ENCODE results near the gene PDZRN4. TPM values are rescaled to one million over a fixed set of nuclear protein-coding genes. Genes with fewer than 3 reads are reported as not detected.
"Not testable (repeated sequence)": the region's sequence is repeated elsewhere in the genome, so short reads cannot be mapped to it uniquely, and the experiment has no call there.

Gene PDZRN4
- total and polyA plus RNA-seq, 11 donors, result 0.07 to 1.4 (median 0.12) TPM; not detected in 6

GRCh38 chr12:41277100-41277945 is 89.2 kb downstream of the PDZRN4 start:
- no peak for TF ChIP-seq POLR2A (IDR thresholded peaks at IDR 0.05)
- TF ChIP-seq, protein P1, sequence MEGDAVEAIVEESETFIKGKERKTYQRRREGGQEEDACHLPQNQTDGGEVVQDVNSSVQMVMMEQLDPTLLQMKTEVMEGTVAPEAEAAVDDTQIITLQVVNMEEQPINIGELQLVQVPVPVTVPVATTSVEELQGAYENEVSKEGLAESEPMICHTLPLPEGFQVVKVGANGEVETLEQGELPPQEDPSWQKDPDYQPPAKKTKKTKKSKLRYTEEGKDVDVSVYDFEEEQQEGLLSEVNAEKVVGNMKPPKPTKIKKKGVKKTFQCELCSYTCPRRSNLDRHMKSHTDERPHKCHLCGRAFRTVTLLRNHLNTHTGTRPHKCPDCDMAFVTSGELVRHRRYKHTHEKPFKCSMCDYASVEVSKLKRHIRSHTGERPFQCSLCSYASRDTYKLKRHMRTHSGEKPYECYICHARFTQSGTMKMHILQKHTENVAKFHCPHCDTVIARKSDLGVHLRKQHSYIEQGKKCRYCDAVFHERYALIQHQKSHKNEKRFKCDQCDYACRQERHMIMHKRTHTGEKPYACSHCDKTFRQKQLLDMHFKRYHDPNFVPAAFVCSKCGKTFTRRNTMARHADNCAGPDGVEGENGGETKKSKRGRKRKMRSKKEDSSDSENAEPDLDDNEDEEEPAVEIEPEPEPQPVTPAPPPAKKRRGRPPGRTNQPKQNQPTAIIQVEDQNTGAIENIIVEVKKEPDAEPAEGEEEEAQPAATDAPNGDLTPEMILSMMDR (IDR thresholded peaks at IDR 0.05), result peak; percentile 40 to 74 (median 64)
- Histone ChIP-seq H3K27me3 (no peaks in the 10 kb centered on the region), H3K4me1 (peaks cover 0 to 14% (median 0%) of the 10 kb centered on the region in 12 donors), H3K4me3 (no peak overlapping the region), H3K27ac (no peak overlapping the region), H3K36me3 (no peaks in the 10 kb centered on the region), H3K9me3 (peaks cover 0 to under 1% (median 0%) of the 10 kb centered on the region in 12 donors)
- DNase-seq (peak in 1 of 5 donors; percentile 10), ATAC-seq (no peak)
- intact Hi-C loops (cut with DNase I), result loop anchor here (1.0 to 10.0 kb wide), 9 partner anchors 385 to 1287 kb away; no protein-coding TSS in a partner anchor
- 39 to 42% (median 41%) methylated on average over 15 of the region's 15 CpGs for WGBS, 4 donors

DNA sequence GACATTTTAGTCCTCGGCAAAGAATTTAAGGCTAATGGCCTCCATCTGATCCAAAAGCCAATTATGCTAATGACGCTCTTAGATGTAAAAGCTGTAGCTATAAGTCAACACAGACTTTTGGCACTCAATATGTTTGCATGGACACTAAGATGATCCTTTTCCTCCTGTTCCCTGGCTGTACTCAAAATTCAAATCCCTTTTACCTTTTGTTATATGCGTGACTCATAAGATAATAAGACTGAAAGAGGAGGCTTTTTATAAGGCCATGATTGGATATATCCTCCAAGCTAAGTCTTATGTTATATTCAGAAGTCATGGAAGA is 89.8 kb downstream of the PDZRN4 start:
- TF ChIP-seq POLR2A (IDR thresholded peaks at IDR 0.05), result no peak
- TF ChIP-seq, protein P1 (IDR thresholded peaks at IDR 0.05), result no peak
- H3K36me3 ChIP-seq, result no peaks in the 10 kb centered on the region
- DNase-seq (no peak), ATAC-seq (no peak)
- no peaks in the 10 kb centered on the region for H3K27me3 ChIP-seq
- H3K27ac ChIP-seq, result no peak overlapping the region
- 95 to 98% (median 97%) methylated on average over 3 of the region's 3 CpGs for WGBS, 4 donors
- no peak overlapping the region for H3K4me3 ChIP-seq
- peaks cover 0 to 14% (median 0%) of the 10 kb centered on the region in 12 donors for H3K4me1 ChIP-seq
- peaks cover 0 to 2% (median 0%) of the 10 kb centered on the region in 12 donors for H3K9me3 ChIP-seq
- intact Hi-C loops (cut with DNase I), result loop anchor here (1.0 to 10.0 kb wide), 9 partner anchors 384 to 1287 kb away; no protein-coding TSS in a partner anchor

DNA sequence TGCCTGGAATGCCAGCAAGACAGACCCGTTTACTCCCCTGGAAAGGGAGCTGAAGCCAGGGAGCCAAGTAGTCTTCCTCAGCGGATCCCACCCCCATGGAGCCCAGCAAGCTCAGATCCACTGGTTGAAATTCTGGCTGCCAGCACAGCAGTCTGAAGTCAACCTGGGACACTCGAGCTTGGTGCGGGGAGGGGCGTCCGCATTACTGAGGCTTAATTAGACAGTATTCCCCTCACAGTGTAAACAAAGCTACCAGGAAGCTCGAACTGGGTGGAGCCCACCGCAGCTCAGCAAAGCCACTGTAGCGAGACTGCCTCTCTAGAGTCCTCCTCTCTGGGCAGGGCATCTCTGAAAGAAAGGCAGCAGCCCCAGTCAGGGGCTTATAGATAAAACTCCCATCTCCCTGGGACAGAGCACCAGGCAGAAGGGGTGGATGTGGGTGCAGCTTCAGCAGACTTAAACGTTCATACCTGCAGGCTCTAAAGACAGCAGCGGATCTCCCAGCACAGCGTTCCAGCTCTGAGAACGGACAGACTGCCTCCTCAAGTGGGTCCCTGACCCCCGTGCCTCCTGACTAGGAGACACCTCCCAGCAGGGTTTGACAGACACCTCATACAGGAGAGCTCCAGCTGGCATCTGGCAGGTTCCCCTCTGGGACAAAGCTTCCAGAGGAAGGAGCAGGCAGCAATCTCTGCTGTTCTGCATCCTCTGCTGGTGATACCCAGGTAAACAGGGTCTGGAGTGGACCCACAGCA is 92.4 kb downstream of the PDZRN4 start:
- DNase-seq, result peak in 1 of 5 donors; percentile 35
- H3K27ac ChIP-seq; intact Hi-C loops (cut with DNase I); H3K36me3 ChIP-seq; H3K4me3 ChIP-seq; H3K27me3 ChIP-seq; H3K9me3 ChIP-seq; ATAC-seq; H3K4me1 ChIP-seq: not testable (repeated sequence)
- 78 to 100% (median 87%) methylated on average over 2 to 14 of the region's 14 CpGs for WGBS, 4 donors

- 75 to 99% (median 96%) methylated on average over 2 of the region's 2 CpGs for WGBS, 4 donors
- H3K27ac ChIP-seq; H3K4me1 ChIP-seq; DNase-seq; H3K4me3 ChIP-seq; H3K36me3 ChIP-seq; H3K27me3 ChIP-seq; intact Hi-C loops (cut with DNase I); ATAC-seq; H3K9me3 ChIP-seq: not testable (repeated sequence)
Measured at GRCh38 chr12:41285470-41285869, 97.3 kb downstream of the PDZRN4 start.

- intact Hi-C loops (cut with DNase I), result no loop called here
- DNase-seq (no peak), ATAC-seq (no peak)
- Histone ChIP-seq H3K4me3 (no peak overlapping the region), H3K27ac (no peak overlapping the region), H3K36me3 (no peaks in the 10 kb centered on the region), H3K9me3 (peaks cover 0 to 2% (median 0%) of the 10 kb centered on the region in 12 donors), H3K27me3 (no peaks in the 10 kb centered on the region), H3K4me1 (peaks cover 0 to 4% (median 0%) of the 10 kb centered on the region in 12 donors)
- TF ChIP-seq, protein P1 (IDR thresholded peaks at IDR 0.05), result no peak
- TF ChIP-seq POLR2A (IDR thresholded peaks at IDR 0.05), result no peak
- WGBS, 4 donors, result 7 to 29% (median 25%) methylated on average over 1 of the region's 1 CpG
Measured at GRCh38 chr12:41286426-41286825, 98.3 kb downstream of the PDZRN4 start.
